C4-2B (cell line): Measurements from ENCODE around the gene RASAL1.

Source experiments
- CTCF ChIP-seq: fragments of 450-650 bp; conservative IDR thresholded peaks from 2 replicates; pipeline ENCODE4 v1.5.1; 2017; ENCODE audit warnings: mild to moderate bottlenecking
- ZFX ChIP-seq: fragments of 450-650 bp; IDR thresholded peaks from 2 replicates; pipeline ENCODE4 v1.6.1; 2017

GRCh38 chr12:113059071-113059595 is 76.4 kb downstream of the RASAL1 start:
- TF ChIP-seq CTCF (no peak), ZFX (no peak)
